K562 (cell line): ENCODE results near the gene RPL35. TPM values are rescaled to one million over a fixed set of nuclear protein-coding genes. Genes with fewer than 3 reads are reported as not detected.

ENCODE experiments used
- CTBP1 ChIP-seq: fragments of 450-650 bp; IDR thresholded peaks from 2 replicates; pipeline ENCODE4 v1.6.1; 2016; ENCODE audit warnings: borderline replicate concordance
- E2F5 ChIP-seq: sonication (generic); formaldehyde crosslinking; IDR thresholded peaks from 2 replicates; pipeline ENCODE4 v1.8.0; 2022; ENCODE audit warnings: mild to moderate bottlenecking, missing genetic modification reagents
- ETS1 ChIP-seq: conservative IDR thresholded peaks from 2 replicates; pipeline ENCODE4 v1.6.1; 2011; ENCODE audit warnings: low read depth, mild to moderate bottlenecking, low read length; ENCODE audit not compliant: control insufficient read depth
- EZH2 ChIP-seq: IDR thresholded peaks from 2 replicates; pipeline ENCODE4 v1.6.1; 2012; ENCODE audit warnings: low read depth, mild to moderate bottlenecking, inconsistent platforms, low read length, borderline replicate concordance
- FOXM1 ChIP-seq, 2 experiments: fragments of 450-650 bp in 1 of 2; sonication (generic) in 1 of 2; formaldehyde crosslinking in 1 of 2; IDR thresholded peaks; 2 replicates each; pipeline versions ENCODE4 v1.6.1 to v1.9.0; 2017 to 2022; ENCODE audit warnings: low read depth in 2 of 2, mild to moderate bottlenecking in 2 of 2, missing genetic modification reagents in 1 of 2, moderate library complexity in 1 of 2
- HNRNPH1 ChIP-seq: fragments of 200-400 bp; formaldehyde crosslinking; optimal IDR thresholded peaks from 2 replicates; pipeline ENCODE3; 2017; ENCODE audit warnings: low read depth, mild to moderate bottlenecking, low read length, moderate library complexity
- NONO ChIP-seq, 2 experiments: fragments of 200-400 bp in 1 of 2; fragments of 450-650 bp in 1 of 2; formaldehyde crosslinking in 1 of 2; IDR thresholded peaks; 2 replicates each; pipeline ENCODE4 v1.6.1; 2017; ENCODE audit warnings: low read depth in 2 of 2, mild to moderate bottlenecking in 2 of 2, moderate library complexity in 2 of 2, low read length in 1 of 2
- TCF3 ChIP-seq: sonication (generic); formaldehyde crosslinking; IDR thresholded peaks from 2 replicates; pipeline ENCODE4 v1.4.0; 2020; ENCODE audit warnings: mild to moderate bottlenecking, missing genetic modification reagents
- ZNF134 ChIP-seq: fragments of 250-450 bp; sonication (Bioruptor Pico); conservative IDR thresholded peaks from 2 replicates; pipeline ENCODE4 v1.4.0; 2020
- ZNF165 ChIP-seq: fragments of 250-450 bp; sonication (Bioruptor Pico); IDR thresholded peaks from 2 replicates; pipeline ENCODE4 v1.4.0; 2020; ENCODE audit warnings: borderline replicate concordance
- ZNF217 ChIP-seq: sonication (generic); formaldehyde crosslinking; IDR thresholded peaks from 2 replicates; pipeline ENCODE4 v1.8.0; 2022; ENCODE audit warnings: mild to moderate bottlenecking, missing genetic modification reagents
- ZNF224 ChIP-seq: sonication (generic); formaldehyde crosslinking; IDR thresholded peaks from 2 replicates; pipeline ENCODE4 v1.8.0; 2022; ENCODE audit warnings: mild to moderate bottlenecking, missing genetic modification reagents
- ZNF41 ChIP-seq: fragments of 250-450 bp; sonication (Bioruptor Pico); conservative IDR thresholded peaks from 2 replicates; pipeline ENCODE4 v1.4.0; 2020; ENCODE audit warnings: mild to moderate bottlenecking
- ZNF512 ChIP-seq: IDR thresholded peaks from 2 replicates; pipeline ENCODE4 v1.6.1; 2016; ENCODE audit warnings: missing genetic modification characterization, missing compliant biosample characterization
- ZNF584 ChIP-seq: fragments of 200-800 bp; sonication (Bioruptor generic); IDR thresholded peaks from 2 replicates; pipeline ENCODE4 v1.6.1; 2016; ENCODE audit warnings: low read depth, mild to moderate bottlenecking, missing genetic modification characterization, missing compliant biosample characterization
- polyA plus RNA-seq, 8 experiments: library from polyadenylated mRNA; depleted of rRNA in 4 of 8; stranded (reverse) in 5 of 8; unstranded in 3 of 8; fragments of >200 nt; fragmentation: Nextera tagmentation in 2 of 8; fragmentation: Illumina TruSeq in 1 of 8; extraction: Ambion mirVana in 2 of 8; extraction: Trizol in 1 of 8; gene quantifications; 2 replicates each; pipeline versions ENCODE4 v1.2.1 to v1.2.3, GENCODE V29; 2011 to 2014; ENCODE audit warnings: inconsistent platforms in 1 of 8, missing spikeins in 1 of 8
- total RNA-seq, 7 experiments: library from RNA; depleted of rRNA in 6 of 7; stranded (reverse); fragments of >200 nt in 6 of 7; fragmentation: Illumina TruSeq in 2 of 7; extraction: Trizol in 2 of 7; gene quantifications; 2 replicates each; pipeline versions ENCODE4 v1.2.1 to v1.2.3, GENCODE V29; 2011 to 2021; ENCODE audit warnings: low replicate concordance in 1 of 7
- TF ChIP-seq, protein P1 (sequence below): sonication (generic); formaldehyde crosslinking; IDR thresholded peaks from 2 replicates; pipeline ENCODE4 v1.8.1; 2023; ENCODE audit warnings: missing genetic modification reagents, mild to moderate bottlenecking, borderline replicate concordance

The RPL35 gene
- total and polyA plus RNA-seq, 9 of the 15 experiments (the other 6 are each of a cell fraction or from before 2014, with no cell fraction given): 1,755 to 5,101 (median 3,405) TPM

DNA sequence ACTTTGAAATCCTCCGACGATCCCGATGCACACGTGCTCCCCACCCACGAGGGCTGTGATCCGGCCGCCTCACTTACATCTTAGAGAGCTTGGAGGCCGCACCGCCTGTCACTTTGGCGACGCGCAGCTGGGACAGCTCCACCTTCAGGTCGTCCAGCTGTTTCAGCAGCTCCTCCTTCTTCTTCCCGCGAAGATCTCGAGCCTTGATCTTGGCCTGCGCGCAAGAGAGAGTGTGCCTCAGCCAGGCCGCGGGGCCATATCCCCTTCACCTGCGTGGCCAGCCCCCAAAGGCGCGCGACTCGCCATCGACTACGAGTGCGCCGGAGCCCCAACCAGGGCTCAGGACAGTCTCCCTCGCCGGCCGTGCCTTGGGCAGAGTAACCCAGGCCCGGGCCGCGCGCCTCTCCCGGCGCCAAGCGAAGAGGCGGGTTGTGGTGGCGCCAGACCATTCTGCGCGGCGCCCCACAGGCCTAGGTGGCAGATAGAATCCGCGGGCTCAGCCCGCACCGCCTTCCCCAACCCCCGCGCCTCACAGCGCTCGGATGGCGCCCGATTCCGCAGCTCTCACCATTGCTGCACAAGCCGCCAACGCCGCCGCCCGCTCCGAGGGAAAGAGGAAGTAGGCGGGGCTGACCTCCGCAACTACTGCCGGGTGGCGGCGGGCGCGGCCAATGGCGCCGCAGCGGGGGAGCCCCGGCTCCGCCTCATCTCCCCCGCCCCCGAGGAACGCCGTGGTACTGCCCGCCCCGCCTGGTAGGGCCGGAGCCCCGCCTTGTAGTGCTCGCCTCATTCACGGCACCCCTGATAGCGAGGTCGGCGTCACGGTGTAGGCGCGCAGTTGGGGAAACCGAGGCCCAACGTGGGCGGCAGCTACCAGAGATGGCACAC, at the start of gene RPL35, which contains the start of gene ARPC5L (continued):
- TF ChIP-seq, protein P1, sequence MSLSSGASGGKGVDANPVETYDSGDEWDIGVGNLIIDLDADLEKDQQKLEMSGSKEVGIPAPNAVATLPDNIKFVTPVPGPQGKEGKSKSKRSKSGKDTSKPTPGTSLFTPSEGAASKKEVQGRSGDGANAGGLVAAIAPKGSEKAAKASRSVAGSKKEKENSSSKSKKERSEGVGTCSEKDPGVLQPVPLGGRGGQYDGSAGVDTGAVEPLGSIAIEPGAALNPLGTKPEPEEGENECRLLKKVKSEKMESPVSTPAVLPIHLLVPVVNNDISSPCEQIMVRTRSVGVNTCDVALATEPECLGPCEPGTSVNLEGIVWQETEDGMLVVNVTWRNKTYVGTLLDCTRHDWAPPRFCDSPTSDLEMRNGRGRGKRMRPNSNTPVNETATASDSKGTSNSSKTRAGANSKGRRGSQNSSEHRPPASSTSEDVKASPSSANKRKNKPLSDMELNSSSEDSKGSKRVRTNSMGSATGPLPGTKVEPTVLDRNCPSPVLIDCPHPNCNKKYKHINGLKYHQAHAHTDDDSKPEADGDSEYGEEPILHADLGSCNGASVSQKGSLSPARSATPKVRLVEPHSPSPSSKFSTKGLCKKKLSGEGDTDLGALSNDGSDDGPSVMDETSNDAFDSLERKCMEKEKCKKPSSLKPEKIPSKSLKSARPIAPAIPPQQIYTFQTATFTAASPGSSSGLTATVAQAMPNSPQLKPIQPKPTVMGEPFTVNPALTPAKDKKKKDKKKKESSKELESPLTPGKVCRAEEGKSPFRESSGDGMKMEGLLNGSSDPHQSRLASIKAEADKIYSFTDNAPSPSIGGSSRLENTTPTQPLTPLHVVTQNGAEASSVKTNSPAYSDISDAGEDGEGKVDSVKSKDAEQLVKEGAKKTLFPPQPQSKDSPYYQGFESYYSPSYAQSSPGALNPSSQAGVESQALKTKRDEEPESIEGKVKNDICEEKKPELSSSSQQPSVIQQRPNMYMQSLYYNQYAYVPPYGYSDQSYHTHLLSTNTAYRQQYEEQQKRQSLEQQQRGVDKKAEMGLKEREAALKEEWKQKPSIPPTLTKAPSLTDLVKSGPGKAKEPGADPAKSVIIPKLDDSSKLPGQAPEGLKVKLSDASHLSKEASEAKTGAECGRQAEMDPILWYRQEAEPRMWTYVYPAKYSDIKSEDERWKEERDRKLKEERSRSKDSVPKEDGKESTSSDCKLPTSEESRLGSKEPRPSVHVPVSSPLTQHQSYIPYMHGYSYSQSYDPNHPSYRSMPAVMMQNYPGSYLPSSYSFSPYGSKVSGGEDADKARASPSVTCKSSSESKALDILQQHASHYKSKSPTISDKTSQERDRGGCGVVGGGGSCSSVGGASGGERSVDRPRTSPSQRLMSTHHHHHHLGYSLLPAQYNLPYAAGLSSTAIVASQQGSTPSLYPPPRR (CRISPR knock-in tag): no peak
- TF ChIP-seq ZNF512 (tag) (no peak), ZNF584 (CRISPR knock-in tag) (no peak), TCF3 (CRISPR knock-in tag) (no peak), ZNF165 (CRISPR knock-in tag) (no peak), ZNF134 (CRISPR knock-in tag) (no peak), ZNF217 (CRISPR knock-in tag) (no peak), NONO (IDR thresholded peaks at IDR 0.05; ENCODE audit: low read depth in 2 of 2, low read length in 1 of 2) (peak in 1 of 2 experiments; percentile 89; a peak in 1 of 4 replicates), FOXM1 (IDR thresholded peaks at IDR 0.05; ENCODE audit: low read depth) (no peak), FOXM1 (CRISPR knock-in tag; IDR thresholded peaks at IDR 0.05; ENCODE audit: low read depth) (peak; percentile 81; the same call in 1 of the 2 replicates), EZH2 (no peak), CTBP1 (peak; percentile 6; the same call in 1 of the 2 replicates), E2F5 (CRISPR knock-in tag) (0 out of 2 replicates have a peak, but pooled peaks have one; percentile 30), HNRNPH1 (no peak), ZNF224 (CRISPR knock-in tag) (no peak), ZNF41 (CRISPR knock-in tag) (no peak), ETS1 (peak; percentile 84)
